ENCODE data around the gene BLOC1S3. TPM values are rescaled to one million over a fixed set of nuclear protein-coding genes. Genes with fewer than 3 reads are reported as not detected.

The BLOC1S3 gene
- total RNA-seq, 1 donor from 2014 or later: 10.5 TPM

DNA sequence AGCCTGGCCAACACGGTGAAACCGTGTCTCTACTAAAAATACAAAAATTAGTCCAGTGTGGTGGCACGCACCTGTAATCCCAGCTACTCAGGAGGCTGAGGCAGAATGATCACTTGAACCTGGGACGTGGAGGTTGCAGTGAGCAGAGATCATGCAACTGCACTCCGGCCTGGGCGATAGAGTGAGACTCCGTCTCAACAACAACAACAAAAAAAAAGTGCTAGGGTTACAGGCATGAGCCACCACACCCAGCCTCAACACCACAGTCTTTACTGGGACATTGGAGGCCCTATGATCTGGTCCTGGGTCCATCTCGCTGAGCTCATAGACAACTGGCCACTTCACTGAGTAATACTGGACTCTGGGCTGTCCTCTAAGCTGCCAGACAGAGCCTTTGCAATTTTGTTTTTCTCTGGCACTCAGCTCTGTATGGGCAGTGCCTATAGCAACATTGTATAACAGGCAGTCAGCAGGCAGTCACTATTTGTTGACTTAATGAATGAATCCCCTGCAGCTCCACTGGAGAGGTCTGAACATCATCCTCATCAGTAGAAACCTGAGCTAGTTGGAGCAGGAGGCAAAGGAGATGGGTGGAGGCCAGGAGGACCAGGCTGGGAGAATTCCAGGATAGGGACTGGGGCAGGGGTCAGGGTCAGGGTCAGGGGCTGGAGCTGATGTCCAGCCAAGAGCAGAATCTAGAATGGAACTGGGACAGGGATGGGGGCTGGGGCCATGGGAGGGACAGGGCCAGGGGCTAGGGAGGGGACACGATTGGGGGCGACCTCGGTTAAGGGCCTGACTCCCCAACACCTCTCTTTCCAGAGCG is 8.1 kb downstream of the BLOC1S3 start:
- H3K36me3 Mint-ChIP-seq (ENCODE audit: low read depth): no peaks in the 10 kb centered on the region
- peaks cover under 1% of the 10 kb centered on the region for H3K4me1 Mint-ChIP-seq (ENCODE audit: low read depth)
- H3K27me3 Mint-ChIP-seq (ENCODE audit: insufficient read depth): peaks cover 2% of the 10 kb centered on the region
- no peak overlapping the region for H3K27ac Mint-ChIP-seq
- intact Hi-C loops (cut with micrococcal nuclease): loop anchor here (1.0 kb wide), 2 partner anchors 127 to 152 kb away; no protein-coding TSS in a partner anchor
- H3K4me3 Mint-ChIP-seq: no peak overlapping the region
- no peak for DNase-seq (ENCODE audit: low spot score)
- no peaks in the 10 kb centered on the region for H3K9me3 Mint-ChIP-seq

DNA sequence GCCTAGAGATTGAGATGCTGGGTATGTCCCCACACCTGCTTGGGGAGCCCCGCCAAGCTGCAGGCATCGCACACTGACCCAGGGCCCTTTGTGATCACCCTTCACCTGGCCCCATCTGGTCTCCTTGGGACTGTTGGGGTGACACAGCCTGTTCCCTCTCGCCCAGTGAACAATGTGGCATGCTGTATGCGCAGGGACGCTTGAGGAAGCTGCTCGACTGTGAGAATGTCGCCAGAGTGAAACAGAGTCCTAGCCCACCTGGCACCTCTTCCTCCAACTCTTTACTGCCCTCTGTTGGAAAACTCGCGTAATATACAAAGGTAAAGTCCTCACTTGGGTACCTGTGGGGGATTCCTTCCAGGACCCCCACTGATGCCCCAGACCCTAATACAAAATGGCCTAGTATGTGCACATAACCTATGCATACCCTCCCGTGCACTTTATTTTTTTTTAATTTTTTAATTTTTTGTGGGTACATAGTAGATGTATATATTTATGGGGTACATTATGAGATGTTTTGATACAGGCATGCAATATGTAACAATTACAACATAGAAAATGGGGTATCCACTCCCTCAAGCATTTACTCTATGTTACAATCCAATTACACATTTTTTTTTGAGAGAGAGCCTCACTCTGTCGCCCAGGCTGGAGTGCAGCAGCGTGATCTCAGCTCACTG is 9.0 kb downstream of the BLOC1S3 start:
- DNase-seq (ENCODE audit: low spot score): no peak
- no peak overlapping the region for H3K27ac Mint-ChIP-seq
- H3K36me3 Mint-ChIP-seq (ENCODE audit: low read depth): no peaks in the 10 kb centered on the region
- H3K9me3 Mint-ChIP-seq: no peaks in the 10 kb centered on the region
- no peak overlapping the region for H3K4me3 Mint-ChIP-seq
- peaks cover 2% of the 10 kb centered on the region for H3K27me3 Mint-ChIP-seq (ENCODE audit: insufficient read depth)
- H3K4me1 Mint-ChIP-seq (ENCODE audit: low read depth): no peaks in the 10 kb centered on the region
- intact Hi-C loops (cut with micrococcal nuclease): loop anchor here (1.0 kb wide), 2 partner anchors 128 to 151 kb away; no protein-coding TSS in a partner anchor

DNA sequence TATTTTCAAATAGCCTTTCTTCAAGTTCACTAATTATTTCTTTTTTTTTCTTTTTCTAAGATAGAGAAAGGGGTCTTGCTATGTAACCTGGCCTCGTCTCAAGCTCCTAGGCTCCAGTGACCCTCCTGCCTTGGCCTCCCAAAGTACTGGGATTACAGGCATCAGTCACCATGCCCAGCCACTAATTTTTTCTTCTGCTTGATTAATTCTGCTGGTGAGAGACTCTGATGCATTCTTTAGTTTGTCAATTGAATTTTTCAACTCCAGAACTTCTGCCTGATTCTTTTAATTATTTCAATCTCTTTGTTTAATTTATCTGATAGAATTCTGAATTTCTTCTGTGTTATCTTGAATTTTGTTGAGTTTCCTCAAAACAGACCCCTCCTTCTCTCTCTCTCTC is 11.4 kb downstream of the BLOC1S3 start:
- no peaks in the 10 kb centered on the region for H3K9me3 Mint-ChIP-seq
- intact Hi-C loops (cut with micrococcal nuclease): no loop called here
- DNase-seq (ENCODE audit: low spot score): no peak

DNA sequence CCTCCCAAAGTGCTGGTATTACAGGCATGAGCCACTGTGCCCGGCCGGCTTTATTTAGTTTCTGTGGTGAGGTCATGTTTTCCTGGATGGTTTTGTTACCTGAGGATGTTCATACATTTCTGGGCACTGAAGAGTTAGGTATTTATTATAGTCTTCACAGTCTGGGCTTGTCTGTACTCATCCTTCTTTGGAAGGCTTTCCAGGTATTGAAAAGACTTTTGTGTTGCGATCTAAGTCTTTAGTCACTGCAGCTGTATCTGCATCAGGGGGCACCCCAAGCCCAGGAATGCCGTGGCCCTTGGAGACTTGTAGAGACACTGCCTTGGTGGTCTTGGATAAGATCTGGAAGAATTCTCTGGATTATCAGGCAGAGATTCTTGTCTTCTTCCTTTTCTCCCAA is 12.8 kb downstream of the BLOC1S3 start:
- Mint-ChIP-seq H3K4me1 (ENCODE audit: low read depth) (no peaks in the 10 kb centered on the region), H3K36me3 (ENCODE audit: low read depth) (no peaks in the 10 kb centered on the region), H3K9me3 (no peaks in the 10 kb centered on the region), H3K27ac (no peak overlapping the region), H3K4me3 (no peak overlapping the region), H3K27me3 (ENCODE audit: insufficient read depth) (no peaks in the 10 kb centered on the region)
- intact Hi-C loops (cut with micrococcal nuclease): no loop called here
- DNase-seq (ENCODE audit: low spot score): no peak

More for the DNA sequence above, 11.4 kb downstream of the BLOC1S3 start:
- Mint-ChIP-seq H3K36me3 (ENCODE audit: low read depth) (no peaks in the 10 kb centered on the region), H3K27ac (no peak overlapping the region), H3K27me3 (ENCODE audit: insufficient read depth) (no peaks in the 10 kb centered on the region), H3K4me3 (no peak overlapping the region), H3K4me1 (ENCODE audit: low read depth) (no peaks in the 10 kb centered on the region)

DNA sequence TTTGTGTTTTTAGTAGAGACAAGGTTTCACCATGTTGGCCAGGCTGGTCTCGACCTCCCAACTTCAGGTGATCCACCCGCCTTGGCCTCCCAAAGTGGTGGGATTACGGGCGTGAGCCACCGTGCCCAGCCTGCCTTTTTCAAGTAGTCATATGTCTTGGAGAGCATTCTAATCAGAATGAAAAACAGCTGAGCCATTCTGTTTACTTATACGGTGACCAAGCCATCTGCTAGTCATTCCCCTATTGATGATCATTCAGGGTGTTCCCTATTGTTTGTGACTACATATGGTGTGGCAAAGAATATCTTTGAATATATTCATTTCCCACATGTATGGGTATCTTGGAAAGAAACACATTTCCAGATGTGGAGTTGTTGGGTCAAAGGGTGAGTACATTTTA is 17.2 kb downstream of the BLOC1S3 start:
- Mint-ChIP-seq H3K4me3 (no peak overlapping the region), H3K27ac (no peak overlapping the region), H3K36me3 (ENCODE audit: low read depth) (no peaks in the 10 kb centered on the region), H3K4me1 (ENCODE audit: low read depth) (no peaks in the 10 kb centered on the region), H3K9me3 (no peaks in the 10 kb centered on the region), H3K27me3 (ENCODE audit: insufficient read depth) (peaks cover 3% of the 10 kb centered on the region)
- intact Hi-C loops (cut with micrococcal nuclease): no loop called here
- no peak for DNase-seq (ENCODE audit: low spot score)

DNA sequence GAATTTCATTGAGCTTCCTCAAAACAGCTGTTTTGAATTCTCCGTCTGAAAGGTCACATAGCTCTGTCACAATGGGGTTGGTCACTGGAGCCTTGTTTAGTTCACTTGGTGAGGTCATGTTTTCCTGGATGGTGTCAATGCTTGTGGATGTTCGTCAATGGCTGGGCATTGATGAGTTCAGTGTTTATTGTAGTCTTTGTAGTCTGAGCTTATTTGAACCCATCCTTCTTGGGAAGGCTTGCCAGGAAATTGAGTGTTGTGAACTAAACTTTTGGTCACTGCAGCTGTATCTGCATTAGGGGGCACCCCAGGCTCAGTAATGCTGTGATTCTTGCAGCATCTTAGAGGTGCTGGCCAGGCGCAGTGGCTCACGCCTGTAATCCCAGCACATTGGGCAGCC is 22.0 kb downstream of the BLOC1S3 start:
- Mint-ChIP-seq H3K4me3 (no peak overlapping the region), H3K4me1 (ENCODE audit: low read depth) (no peaks in the 10 kb centered on the region), H3K27me3 (ENCODE audit: insufficient read depth) (peaks cover 7% of the 10 kb centered on the region), H3K9me3 (no peaks in the 10 kb centered on the region), H3K27ac (no peak overlapping the region), H3K36me3 (ENCODE audit: low read depth) (no peaks in the 10 kb centered on the region)
- intact Hi-C loops (cut with micrococcal nuclease): no loop called here
- no peak for DNase-seq (ENCODE audit: low spot score)

DNA sequence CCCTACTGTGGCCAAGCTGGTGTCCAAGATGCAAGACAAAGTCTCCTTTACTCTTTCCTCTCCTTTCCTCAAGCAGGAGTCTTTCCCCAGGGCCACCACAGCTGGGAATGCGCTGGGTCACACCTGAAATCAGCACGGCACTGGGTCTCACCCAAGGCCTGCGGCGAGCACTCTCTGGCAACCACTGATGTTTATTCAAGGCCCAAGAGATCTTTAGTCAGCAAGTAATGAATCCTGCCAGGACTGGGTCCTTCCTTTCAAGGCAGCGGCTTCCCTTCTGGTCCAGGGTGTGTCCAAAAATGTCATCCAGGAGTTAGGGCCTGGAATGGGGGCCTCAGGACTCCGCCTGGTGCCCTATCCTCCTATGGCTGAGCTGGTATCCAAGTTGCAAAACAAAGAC is 24.1 kb downstream of the BLOC1S3 start:
- intact Hi-C loops (cut with micrococcal nuclease): no loop called here
- Mint-ChIP-seq H3K27ac (no peak overlapping the region), H3K36me3 (ENCODE audit: low read depth) (no peaks in the 10 kb centered on the region), H3K9me3 (no peaks in the 10 kb centered on the region), H3K27me3 (ENCODE audit: insufficient read depth) (peaks cover 7% of the 10 kb centered on the region), H3K4me1 (ENCODE audit: low read depth) (no peaks in the 10 kb centered on the region), H3K4me3 (no peak overlapping the region)
- no peak for DNase-seq (ENCODE audit: low spot score)

DNA sequence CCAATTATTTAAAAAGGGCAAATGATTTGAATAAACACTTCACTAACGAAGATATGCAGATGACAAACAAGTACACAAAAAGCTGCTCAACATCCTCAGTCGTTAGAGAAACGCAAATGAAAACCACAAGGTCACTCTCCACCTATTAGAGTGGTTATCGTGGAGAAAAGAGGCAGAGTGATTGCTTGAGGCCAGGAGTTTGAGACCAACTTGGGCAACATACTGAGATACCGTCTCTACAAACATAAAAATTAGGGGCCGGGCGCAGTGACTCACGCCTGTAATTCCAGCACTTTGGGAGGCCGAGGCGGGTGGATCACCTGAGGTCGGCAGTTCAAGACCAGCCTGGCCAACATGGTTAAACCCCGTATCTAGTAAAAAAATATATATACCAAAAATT is 27.2 kb downstream of the BLOC1S3 start:
- Mint-ChIP-seq H3K9me3 (no peaks in the 10 kb centered on the region), H3K4me3 (no peak overlapping the region), H3K27me3 (ENCODE audit: insufficient read depth) (peaks cover 9% of the 10 kb centered on the region), H3K36me3 (ENCODE audit: low read depth) (no peaks in the 10 kb centered on the region), H3K4me1 (ENCODE audit: low read depth) (peaks cover 6% of the 10 kb centered on the region), H3K27ac (no peak overlapping the region)
- intact Hi-C loops (cut with micrococcal nuclease): no loop called here
- DNase-seq (ENCODE audit: low spot score): no peak

DNA sequence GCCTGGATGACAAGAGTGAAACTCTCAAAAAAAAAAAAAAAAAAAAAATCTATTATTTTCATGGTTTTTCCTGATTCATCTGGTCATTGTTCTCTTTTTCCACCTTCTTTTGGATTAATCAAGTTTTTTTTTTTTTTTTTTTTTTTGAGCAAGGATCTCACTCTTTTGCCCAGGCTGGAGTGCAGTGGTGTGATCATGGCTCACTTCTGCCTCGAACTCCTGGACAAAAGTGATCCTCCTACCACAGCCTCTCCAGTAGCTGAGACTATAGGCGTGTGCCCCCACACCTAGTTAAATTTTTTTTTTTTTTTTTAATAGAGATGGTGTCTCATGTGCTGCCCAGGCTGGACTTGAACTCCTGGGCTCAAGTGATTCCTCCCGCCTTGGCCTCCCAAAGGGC is 27.7 kb downstream of the BLOC1S3 start:
- Mint-ChIP-seq H3K27me3 (ENCODE audit: insufficient read depth) (peaks cover 12% of the 10 kb centered on the region), H3K9me3 (no peaks in the 10 kb centered on the region), H3K27ac (no peak overlapping the region), H3K36me3 (ENCODE audit: low read depth) (no peaks in the 10 kb centered on the region), H3K4me1 (ENCODE audit: low read depth) (peaks cover 6% of the 10 kb centered on the region), H3K4me3 (no peak overlapping the region)
- intact Hi-C loops (cut with micrococcal nuclease): no loop called here
- DNase-seq (ENCODE audit: low spot score): no peak

DNA sequence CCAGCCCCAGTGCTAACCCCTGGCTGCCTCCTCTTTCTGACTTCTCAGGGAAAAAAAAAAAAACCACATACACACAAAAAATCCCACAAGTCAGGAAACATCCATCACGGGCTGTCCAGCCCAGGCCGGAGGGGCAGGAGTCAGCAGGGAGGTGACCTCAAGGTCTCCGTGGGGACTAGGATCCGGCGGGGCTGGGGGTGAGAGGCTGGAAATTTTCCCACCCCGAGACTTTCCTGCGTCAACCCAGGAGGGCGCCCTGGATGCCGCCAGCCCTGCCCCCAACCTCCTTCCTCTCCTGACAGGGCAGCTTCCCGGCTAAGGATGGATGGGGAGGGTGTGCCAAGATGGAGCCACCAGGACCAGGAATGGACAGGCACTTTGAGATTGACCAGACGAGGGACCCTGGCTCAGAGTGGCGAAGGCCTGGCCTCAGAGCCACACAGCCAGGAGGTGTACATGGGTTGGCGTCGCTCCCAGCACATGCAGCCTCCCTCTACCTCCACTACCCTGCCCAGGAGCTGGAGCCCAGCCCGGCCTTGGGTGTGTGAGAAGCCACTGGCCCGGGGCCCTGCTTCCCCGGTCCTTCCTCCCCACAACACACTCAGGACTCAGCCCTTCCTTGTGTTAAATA is 33.3 kb downstream of the BLOC1S3 start:
- Mint-ChIP-seq H3K4me1 (ENCODE audit: low read depth) (peaks cover 6% of the 10 kb centered on the region), H3K36me3 (ENCODE audit: low read depth) (no peaks in the 10 kb centered on the region), H3K9me3 (no peaks in the 10 kb centered on the region), H3K4me3 (no peak overlapping the region), H3K27ac (no peak overlapping the region), H3K27me3 (ENCODE audit: insufficient read depth) (peaks cover 41% of the 10 kb centered on the region)
- intact Hi-C loops (cut with micrococcal nuclease): no loop called here
- DNase-seq (ENCODE audit: low spot score): no peak

DNA sequence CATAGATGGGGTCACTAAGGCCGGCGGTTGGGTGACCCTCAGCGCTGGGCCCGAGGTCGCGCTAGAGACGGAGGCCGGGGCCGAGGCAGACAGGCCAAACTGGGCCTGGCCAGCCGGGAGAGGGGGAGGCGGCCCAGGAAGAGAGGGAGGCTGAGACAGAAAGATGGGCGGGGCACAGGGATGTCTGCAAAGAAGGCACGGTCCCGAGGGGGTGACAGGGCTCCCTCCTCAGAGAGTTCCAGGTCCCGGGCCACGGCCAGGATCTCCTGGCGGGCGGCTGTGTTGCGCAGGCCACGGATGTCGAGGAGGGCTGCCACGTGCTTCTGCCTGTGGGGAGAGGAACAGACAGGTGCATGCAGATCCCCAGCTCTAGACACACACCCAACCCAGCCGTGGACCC is 34.4 kb downstream of the BLOC1S3 start:
- Mint-ChIP-seq H3K9me3 (no peaks in the 10 kb centered on the region), H3K4me3 (no peak overlapping the region), H3K27me3 (ENCODE audit: insufficient read depth) (peaks cover 46% of the 10 kb centered on the region), H3K4me1 (ENCODE audit: low read depth) (peaks cover 6% of the 10 kb centered on the region), H3K27ac (no peak overlapping the region), H3K36me3 (ENCODE audit: low read depth) (no peaks in the 10 kb centered on the region)
- intact Hi-C loops (cut with micrococcal nuclease): no loop called here
- no peak for DNase-seq (ENCODE audit: low spot score)

DNA sequence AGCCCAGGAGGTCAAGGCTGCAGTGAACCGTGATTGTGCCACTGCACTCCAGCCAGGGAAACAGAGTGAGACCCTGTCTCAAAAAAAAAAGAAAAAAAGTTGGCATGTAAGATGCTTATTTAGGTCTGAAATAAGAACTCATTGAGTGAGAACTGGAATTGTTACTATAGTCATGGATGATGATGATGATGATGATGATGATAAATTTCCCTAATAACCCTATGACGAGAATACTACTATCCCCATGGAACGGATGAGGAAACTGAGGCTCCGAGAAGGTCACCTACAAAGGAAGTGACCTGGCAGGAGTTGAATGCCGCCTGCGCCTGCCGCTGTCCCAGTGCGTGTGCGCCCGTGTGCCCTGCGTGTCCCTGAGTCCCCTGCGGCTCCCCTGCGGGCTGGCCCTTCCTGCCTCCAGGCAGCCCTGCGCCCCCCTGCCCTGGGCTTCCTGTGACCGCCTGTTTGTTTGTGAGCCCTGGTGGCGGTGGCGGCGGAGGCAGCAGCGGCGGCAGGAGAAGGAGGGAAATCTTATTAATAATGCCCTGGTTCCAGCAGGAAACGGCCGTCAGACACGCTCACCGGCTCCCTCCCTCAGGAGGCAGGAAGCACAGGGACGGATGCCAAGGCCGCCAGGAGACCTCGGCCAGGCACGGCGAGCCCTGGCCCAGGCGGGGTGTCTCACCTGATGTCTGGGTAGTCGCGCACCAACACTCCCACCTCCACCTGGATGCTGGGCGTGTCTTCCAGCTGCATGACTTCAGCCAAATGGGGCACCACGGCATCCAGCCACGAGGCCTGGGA is 37.0 kb downstream of the BLOC1S3 start:
- Mint-ChIP-seq H3K4me1 (ENCODE audit: low read depth) (no peaks in the 10 kb centered on the region), H3K27me3 (ENCODE audit: insufficient read depth) (peaks cover 54% of the 10 kb centered on the region), H3K27ac (no peak overlapping the region), H3K36me3 (ENCODE audit: low read depth) (no peaks in the 10 kb centered on the region), H3K9me3 (no peaks in the 10 kb centered on the region), H3K4me3 (no peak overlapping the region)
- DNase-seq (ENCODE audit: low spot score): no peak
- intact Hi-C loops (cut with micrococcal nuclease): no loop called here
